ENCODE results near the gene GGACT. TPM values are rescaled to one million over a fixed set of nuclear protein-coding genes. Genes with fewer than 3 reads are reported as not detected.

Gene GGACT
- total RNA-seq, 1 experiment from 2014 or later, result 2.5 TPM

DNA sequence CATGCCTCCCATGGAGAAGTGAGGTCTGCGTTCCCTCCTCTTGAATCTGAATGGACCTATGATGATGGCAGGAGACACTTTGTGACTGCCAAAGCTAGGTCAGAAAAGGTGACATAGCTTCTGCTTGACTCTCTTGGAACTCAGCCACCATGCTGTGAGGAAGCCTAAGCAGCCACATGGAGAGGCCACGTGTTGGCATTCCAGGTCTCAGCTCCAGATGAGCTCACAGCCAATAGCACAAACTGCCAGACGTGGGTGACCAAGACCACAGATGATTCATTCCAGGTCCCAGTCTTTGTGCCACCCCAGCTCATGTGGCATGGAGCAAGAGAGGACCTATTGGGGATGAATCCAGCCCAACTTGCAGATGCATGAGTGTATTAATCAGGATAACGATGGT, 8.7 kb upstream of the GGACT start:
- Histone ChIP-seq H3K36me3 (ENCODE audit: control insufficient read depth, insufficient read depth, low read length) (no peaks in the 10 kb centered on the region), H3K9me3 (ENCODE audit: control insufficient read depth, insufficient read depth, low read depth, low read length) (no peaks in the 10 kb centered on the region), H3K27me3 (ENCODE audit: control insufficient read depth, insufficient read depth, low read length) (no peaks in the 10 kb centered on the region), H3K27ac (ENCODE audit: low read length) (no peak overlapping the region), H3K4me1 (ENCODE audit: control insufficient read depth, insufficient read depth, low read length) (no peaks in the 10 kb centered on the region), H3K4me3 (ENCODE audit: low read depth in 2 of 2, low read length in 2 of 2) (no peak overlapping the region)
- ATAC-seq (no peak), DNase-seq (ENCODE audit: low read depth, low spot score) (no peak)
- TF ChIP-seq, protein P1, sequence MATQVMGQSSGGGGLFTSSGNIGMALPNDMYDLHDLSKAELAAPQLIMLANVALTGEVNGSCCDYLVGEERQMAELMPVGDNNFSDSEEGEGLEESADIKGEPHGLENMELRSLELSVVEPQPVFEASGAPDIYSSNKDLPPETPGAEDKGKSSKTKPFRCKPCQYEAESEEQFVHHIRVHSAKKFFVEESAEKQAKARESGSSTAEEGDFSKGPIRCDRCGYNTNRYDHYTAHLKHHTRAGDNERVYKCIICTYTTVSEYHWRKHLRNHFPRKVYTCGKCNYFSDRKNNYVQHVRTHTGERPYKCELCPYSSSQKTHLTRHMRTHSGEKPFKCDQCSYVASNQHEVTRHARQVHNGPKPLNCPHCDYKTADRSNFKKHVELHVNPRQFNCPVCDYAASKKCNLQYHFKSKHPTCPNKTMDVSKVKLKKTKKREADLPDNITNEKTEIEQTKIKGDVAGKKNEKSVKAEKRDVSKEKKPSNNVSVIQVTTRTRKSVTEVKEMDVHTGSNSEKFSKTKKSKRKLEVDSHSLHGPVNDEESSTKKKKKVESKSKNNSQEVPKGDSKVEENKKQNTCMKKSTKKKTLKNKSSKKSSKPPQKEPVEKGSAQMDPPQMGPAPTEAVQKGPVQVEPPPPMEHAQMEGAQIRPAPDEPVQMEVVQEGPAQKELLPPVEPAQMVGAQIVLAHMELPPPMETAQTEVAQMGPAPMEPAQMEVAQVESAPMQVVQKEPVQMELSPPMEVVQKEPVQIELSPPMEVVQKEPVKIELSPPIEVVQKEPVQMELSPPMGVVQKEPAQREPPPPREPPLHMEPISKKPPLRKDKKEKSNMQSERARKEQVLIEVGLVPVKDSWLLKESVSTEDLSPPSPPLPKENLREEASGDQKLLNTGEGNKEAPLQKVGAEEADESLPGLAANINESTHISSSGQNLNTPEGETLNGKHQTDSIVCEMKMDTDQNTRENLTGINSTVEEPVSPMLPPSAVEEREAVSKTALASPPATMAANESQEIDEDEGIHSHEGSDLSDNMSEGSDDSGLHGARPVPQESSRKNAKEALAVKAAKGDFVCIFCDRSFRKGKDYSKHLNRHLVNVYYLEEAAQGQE (IDR thresholded peaks at IDR 0.05; ENCODE audit: insufficient read depth in 1 of 2, low read depth in 2 of 2, low read length in 1 of 2), result no peak
- TF ChIP-seq TCF7L2 (IDR thresholded peaks at IDR 0.05; ENCODE audit: low read depth, low read length) (no peak), SIN3A (IDR thresholded peaks at IDR 0.05; ENCODE audit: borderline replicate concordance, insufficient read depth, low read depth, low read length) (no peak), POLR2AphosphoS5 (IDR thresholded peaks at IDR 0.05; ENCODE audit: low read depth, low read length) (no peak)
- TF ChIP-seq, protein P2, sequence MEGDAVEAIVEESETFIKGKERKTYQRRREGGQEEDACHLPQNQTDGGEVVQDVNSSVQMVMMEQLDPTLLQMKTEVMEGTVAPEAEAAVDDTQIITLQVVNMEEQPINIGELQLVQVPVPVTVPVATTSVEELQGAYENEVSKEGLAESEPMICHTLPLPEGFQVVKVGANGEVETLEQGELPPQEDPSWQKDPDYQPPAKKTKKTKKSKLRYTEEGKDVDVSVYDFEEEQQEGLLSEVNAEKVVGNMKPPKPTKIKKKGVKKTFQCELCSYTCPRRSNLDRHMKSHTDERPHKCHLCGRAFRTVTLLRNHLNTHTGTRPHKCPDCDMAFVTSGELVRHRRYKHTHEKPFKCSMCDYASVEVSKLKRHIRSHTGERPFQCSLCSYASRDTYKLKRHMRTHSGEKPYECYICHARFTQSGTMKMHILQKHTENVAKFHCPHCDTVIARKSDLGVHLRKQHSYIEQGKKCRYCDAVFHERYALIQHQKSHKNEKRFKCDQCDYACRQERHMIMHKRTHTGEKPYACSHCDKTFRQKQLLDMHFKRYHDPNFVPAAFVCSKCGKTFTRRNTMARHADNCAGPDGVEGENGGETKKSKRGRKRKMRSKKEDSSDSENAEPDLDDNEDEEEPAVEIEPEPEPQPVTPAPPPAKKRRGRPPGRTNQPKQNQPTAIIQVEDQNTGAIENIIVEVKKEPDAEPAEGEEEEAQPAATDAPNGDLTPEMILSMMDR (IDR thresholded peaks at IDR 0.05), result no peak
- no TSS peak for BruUV-seq (replicated peaks)
- POLR2A ChIA-PET, result no interaction called here
- CTCF ChIA-PET, result no interaction called here
- intact Hi-C loops (cut with micrococcal nuclease; ENCODE audit: unreplicated experiment), result no loop called here
- in situ Hi-C loops (cut with HindIII; ENCODE audit: low pct_unique_long_range_greater_than_20kb, low sequenced_read_pairs), result no loop called here

DNA sequence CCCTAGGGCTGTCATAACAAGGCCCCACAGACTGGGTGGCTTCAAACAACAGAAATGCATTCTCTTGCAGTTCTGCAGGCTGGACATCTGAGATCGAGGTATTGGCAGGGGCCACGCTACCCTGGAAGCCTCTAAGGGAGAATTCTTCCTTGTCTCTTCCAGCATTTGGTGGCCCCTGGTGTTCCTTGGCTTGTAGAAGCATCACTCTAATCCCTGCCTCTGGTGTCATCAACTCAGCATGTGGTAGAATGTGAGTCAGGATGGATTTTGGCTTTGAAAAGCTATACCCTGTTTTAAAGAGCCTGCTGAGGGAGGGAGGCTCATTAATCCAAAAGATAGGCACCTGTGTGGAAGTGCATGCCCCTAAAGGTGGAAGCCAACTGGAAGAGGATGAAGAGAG, 7.9 kb upstream of the GGACT start:
- intact Hi-C loops (cut with micrococcal nuclease; ENCODE audit: unreplicated experiment) (no loop called here), in situ Hi-C loops (cut with HindIII; ENCODE audit: low pct_unique_long_range_greater_than_20kb, low sequenced_read_pairs) (no loop called here)
- no peak overlapping the region for H3K4me3 ChIP-seq (ENCODE audit: low read depth in 2 of 2, low read length in 2 of 2)
- ChIA-PET POLR2A (no interaction called here), CTCF (no interaction called here)
- no peaks in the 10 kb centered on the region for H3K36me3 ChIP-seq (ENCODE audit: control insufficient read depth, insufficient read depth, low read length)
- no peaks in the 10 kb centered on the region for H3K27me3 ChIP-seq (ENCODE audit: control insufficient read depth, insufficient read depth, low read length)
- no peak overlapping the region for H3K27ac ChIP-seq (ENCODE audit: low read length)
- TF ChIP-seq, protein P2 (IDR thresholded peaks at IDR 0.05), result no peak
- TF ChIP-seq, protein P1 (IDR thresholded peaks at IDR 0.05; ENCODE audit: insufficient read depth in 1 of 2, low read depth in 2 of 2, low read length in 1 of 2), result no peak
- TF ChIP-seq POLR2AphosphoS5 (IDR thresholded peaks at IDR 0.05; ENCODE audit: low read depth, low read length), result no peak
- no peak for TF ChIP-seq SIN3A (IDR thresholded peaks at IDR 0.05; ENCODE audit: borderline replicate concordance, insufficient read depth, low read depth, low read length)
- no peak for TF ChIP-seq TCF7L2 (IDR thresholded peaks at IDR 0.05; ENCODE audit: low read depth, low read length)
- no peak for ATAC-seq
- no peak for DNase-seq (ENCODE audit: low read depth, low spot score)
- no TSS peak for BruUV-seq (replicated peaks)
- no peaks in the 10 kb centered on the region for H3K9me3 ChIP-seq (ENCODE audit: control insufficient read depth, insufficient read depth, low read depth, low read length)
- H3K4me1 ChIP-seq (ENCODE audit: control insufficient read depth, insufficient read depth, low read length), result no peaks in the 10 kb centered on the region

All from Panc1 (cell line).